Measurements from ENCODE around the gene HACD1.

HACD1 gene

GRCh38 chr10:17561111-17561510 lies 56.1 kb downstream of the HACD1 start:
- H2AFZ ChIP-seq (ENCODE audit: low read depth): no peak overlapping the region
- no peaks in the 10 kb centered on the region for H4K20me1 ChIP-seq (ENCODE audit: insufficient read depth)
- H3K27ac ChIP-seq: no peak overlapping the region
- no peaks in the 10 kb centered on the region for H3K4me1 ChIP-seq (ENCODE audit: low read depth, poor library complexity, severe bottlenecking)
- no peak overlapping the region for H3K9ac ChIP-seq
- H3K36me3 ChIP-seq (ENCODE audit: insufficient read depth): no peaks in the 10 kb centered on the region
- no peak for TF ChIP-seq CTCF (conservative IDR thresholded peaks at IDR 0.05; ENCODE audit: low read depth, low read length)
- no peaks in the 10 kb centered on the region for H3K79me2 ChIP-seq (ENCODE audit: insufficient read depth, low read depth)
- no peaks in the 10 kb centered on the region for H3K27me3 ChIP-seq (ENCODE audit: insufficient read depth, low read depth)
- H3K4me2 ChIP-seq: no peak overlapping the region
- no peak overlapping the region for H3K4me3 ChIP-seq (IDR thresholded peaks at IDR 0.05; ENCODE audit: insufficient read depth, low read depth, low read length)

- no peaks in the 10 kb centered on the region for H3K79me2 ChIP-seq (ENCODE audit: insufficient read depth, low read depth)
- no peak for TF ChIP-seq CTCF (conservative IDR thresholded peaks at IDR 0.05; ENCODE audit: low read depth, low read length)
- no peaks in the 10 kb centered on the region for H4K20me1 ChIP-seq (ENCODE audit: insufficient read depth)
- no peak overlapping the region for H3K4me2 ChIP-seq
- H3K4me3 ChIP-seq (IDR thresholded peaks at IDR 0.05; ENCODE audit: insufficient read depth, low read depth, low read length): no peak overlapping the region
- H3K27ac ChIP-seq: no peak overlapping the region
- no peaks in the 10 kb centered on the region for H3K4me1 ChIP-seq (ENCODE audit: low read depth, poor library complexity, severe bottlenecking)
- no peaks in the 10 kb centered on the region for H3K36me3 ChIP-seq (ENCODE audit: insufficient read depth)
- H2AFZ ChIP-seq (ENCODE audit: low read depth): no peak overlapping the region
- no peak overlapping the region for H3K9ac ChIP-seq
- no peaks in the 10 kb centered on the region for H3K27me3 ChIP-seq (ENCODE audit: insufficient read depth, low read depth)
Observed at GRCh38 chr10:17557459-17557858, 59.7 kb downstream of the HACD1 start.

- Histone ChIP-seq H3K27ac (no peak overlapping the region), H3K4me3 (IDR thresholded peaks at IDR 0.05; ENCODE audit: insufficient read depth, low read depth, low read length) (no peak overlapping the region), H2AFZ (ENCODE audit: low read depth) (no peak overlapping the region), H3K36me3 (ENCODE audit: insufficient read depth) (no peaks in the 10 kb centered on the region), H3K79me2 (ENCODE audit: insufficient read depth, low read depth) (no peaks in the 10 kb centered on the region), H3K4me1 (ENCODE audit: low read depth, poor library complexity, severe bottlenecking) (no peaks in the 10 kb centered on the region), H3K4me2 (no peak overlapping the region), H4K20me1 (ENCODE audit: insufficient read depth) (no peaks in the 10 kb centered on the region), H3K9ac (no peak overlapping the region), H3K27me3 (ENCODE audit: insufficient read depth, low read depth) (no peaks in the 10 kb centered on the region)
- no peak for TF ChIP-seq CTCF (conservative IDR thresholded peaks at IDR 0.05; ENCODE audit: low read depth, low read length)
Observed at GRCh38 chr10:17548770-17549169, 68.4 kb downstream of the HACD1 start.

- no peak for TF ChIP-seq CTCF (conservative IDR thresholded peaks at IDR 0.05; ENCODE audit: low read depth, low read length)
- no peak overlapping the region for H3K4me2 ChIP-seq
Observed at GRCh38 chr10:17548162-17548561, 69.0 kb downstream of the HACD1 start.

More at GRCh38 chr10:17548162-17548561, 69.0 kb downstream of the HACD1 start:
- no peak overlapping the region for H3K27ac ChIP-seq
- H3K79me2 ChIP-seq (ENCODE audit: insufficient read depth, low read depth): no peaks in the 10 kb centered on the region
- H2AFZ ChIP-seq (ENCODE audit: low read depth): no peak overlapping the region
- H3K36me3 ChIP-seq (ENCODE audit: insufficient read depth): no peaks in the 10 kb centered on the region
- H3K4me1 ChIP-seq (ENCODE audit: low read depth, poor library complexity, severe bottlenecking): no peaks in the 10 kb centered on the region
- no peaks in the 10 kb centered on the region for H3K27me3 ChIP-seq (ENCODE audit: insufficient read depth, low read depth)
- no peak overlapping the region for H3K4me3 ChIP-seq (IDR thresholded peaks at IDR 0.05; ENCODE audit: insufficient read depth, low read depth, low read length)
- no peak overlapping the region for H3K9ac ChIP-seq
- H4K20me1 ChIP-seq (ENCODE audit: insufficient read depth): no peaks in the 10 kb centered on the region
